Erythroblast (primary cell): ENCODE results near the gene UTP14C.

Experiments used
- GATA1 ChIP-seq: IDR thresholded peaks from 2 replicates; pipeline ENCODE4 v1.6.1; 2011; ENCODE audit warnings: low read depth, mild to moderate bottlenecking, control low read depth, low read length, moderate library complexity
- POLR2A ChIP-seq: IDR thresholded peaks from 2 replicates; pipeline ENCODE4 v1.6.1; 2011; ENCODE audit warnings: mild to moderate bottlenecking, low read length

DNA sequence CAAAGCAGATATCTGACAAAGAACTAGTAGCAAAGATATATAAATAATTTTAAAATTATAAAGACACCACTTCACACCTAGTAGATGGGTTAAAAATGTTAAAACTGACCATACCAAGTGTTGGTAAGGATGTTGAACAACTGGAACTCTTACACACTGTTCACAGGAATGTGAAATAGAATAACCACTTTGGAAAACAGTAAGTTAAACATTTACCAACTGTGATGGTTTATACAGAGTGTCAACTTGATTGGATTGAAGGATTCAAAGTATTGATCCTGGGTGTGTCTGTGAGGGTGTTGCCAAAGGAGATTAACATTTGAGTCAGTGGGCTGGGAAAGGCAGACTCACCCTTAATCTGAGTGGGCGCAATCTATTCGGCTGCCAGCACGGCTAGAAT lies 19.2 kb downstream of the UTP14C start:
- no peak for TF ChIP-seq POLR2A
- TF ChIP-seq GATA1, result no peak
